Measurements from ENCODE around the gene TRIM24.

Gene TRIM24

GRCh38 chr7:138581065-138581464 is 121.0 kb downstream of the TRIM24 start:
- DNase-seq: no peak

- DNase-seq: no peak
Measured at GRCh38 chr7:138584283-138584682, 124.2 kb downstream of the TRIM24 start.

GRCh38 chr7:138584696-138585095 is 124.6 kb downstream of the TRIM24 start:
- no peak for DNase-seq

- no peak for DNase-seq
Measured at GRCh38 chr7:138585283-138585993, 125.4 kb downstream of the TRIM24 start.

- no peak for DNase-seq
Measured at GRCh38 chr7:138587485-138587884, 127.4 kb downstream of the TRIM24 start.

GRCh38 chr7:138588986-138589385 is 128.9 kb downstream of the TRIM24 start:
- no peak for DNase-seq

- DNase-seq: no peak
Measured at GRCh38 chr7:138590154-138590553, 130.1 kb downstream of the TRIM24 start.

GRCh38 chr7:138595454-138595853 is 135.4 kb downstream of the TRIM24 start:
- DNase-seq: no peak

GRCh38 chr7:138602451-138602850 is 142.4 kb downstream of the TRIM24 start:
- no peak for DNase-seq

GRCh38 chr7:138603549-138604318 is 143.7 kb downstream of the TRIM24 start:
- DNase-seq: no peak

GRCh38 chr7:138606236-138606635 is 146.2 kb downstream of the TRIM24 start:
- no peak for DNase-seq

- no peak for DNase-seq
Measured at GRCh38 chr7:138607216-138608126, 147.4 kb downstream of the TRIM24 start.

- peak; percentile 31 for DNase-seq
Measured at GRCh38 chr7:138608275-138608674, 148.2 kb downstream of the TRIM24 start.

GRCh38 chr7:138610671-138611170 is 150.7 kb downstream of the TRIM24 start:
- DNase-seq: no peak

GRCh38 chr7:138613630-138614029 is 153.6 kb downstream of the TRIM24 start:
- no peak for DNase-seq

GRCh38 chr7:138616085-138616484 is 156.0 kb downstream of the TRIM24 start:
- no peak for DNase-seq

- DNase-seq: no peak
Measured at GRCh38 chr7:138618506-138618905, 158.4 kb downstream of the TRIM24 start.

- DNase-seq: no peak
Measured at GRCh38 chr7:138618933-138619332, 158.9 kb downstream of the TRIM24 start.

- DNase-seq: no peak
Measured at GRCh38 chr7:138622841-138623240, 162.8 kb downstream of the TRIM24 start.

GRCh38 chr7:138625084-138625848 is 165.2 kb downstream of the TRIM24 start:
- no peak for DNase-seq

GRCh38 chr7:138625849-138626230 is 165.8 kb downstream of the TRIM24 start:
- DNase-seq: no peak

- DNase-seq: no peak
Measured at GRCh38 chr7:138626846-138627245, 166.8 kb downstream of the TRIM24 start.
